ENCODE data around the gene PIEZO2. TPM values are rescaled to one million over a fixed set of nuclear protein-coding genes. Genes with fewer than 3 reads are reported as not detected.

Gene PIEZO2
- total RNA-seq, 2 experiments from 2014 or later, result not detected

GRCh38 chr18:11072632-11073031 is 76.7 kb downstream of the PIEZO2 start:
- CTCF ChIA-PET, result no interaction called here
- H3K4me1 ChIP-seq (ENCODE audit: insufficient read depth, low read length), result no peaks in the 10 kb centered on the region
- H3K9me3 ChIP-seq (ENCODE audit: control insufficient read depth in 1 of 2, insufficient read depth in 1 of 2, low read length in 2 of 2), result no peaks in the 10 kb centered on the region

GRCh38 chr18:11071300-11071699 is 78.1 kb downstream of the PIEZO2 start:
- ATAC-seq (ENCODE audit: poor library complexity), result no peak
- TF ChIP-seq CTCF (IDR thresholded peaks at IDR 0.05), result no peak
- POLR2A ChIA-PET, result no interaction called here

More at GRCh38 chr18:11072632-11073031, 76.7 kb downstream of the PIEZO2 start:
- DNase-seq (no peak), ATAC-seq (ENCODE audit: poor library complexity) (no peak)
- Histone ChIP-seq H3K27ac (ENCODE audit: low read depth in 1 of 2, low read length in 2 of 2) (no peak overlapping the region), H3K27me3 (ENCODE audit: control insufficient read depth in 1 of 2, insufficient read depth in 2 of 2, low read length in 2 of 2) (no peaks in the 10 kb centered on the region), H3K36me3 (ENCODE audit: insufficient read depth, low read length) (no peaks in the 10 kb centered on the region), H3K4me3 (ENCODE audit: low read length) (no peak overlapping the region)
- no peaks in the 10 kb centered on the region for H3K4me1 Mint-ChIP-seq (ENCODE audit: low read depth)
- no peaks in the 10 kb centered on the region for H3K27me3 Mint-ChIP-seq
- TF ChIP-seq CTCF (IDR thresholded peaks at IDR 0.05), result no peak
- no peaks in the 10 kb centered on the region for H3K36me3 Mint-ChIP-seq (ENCODE audit: low read depth)
- no peak overlapping the region for H3K27ac Mint-ChIP-seq
- H3K9me3 Mint-ChIP-seq, result no peaks in the 10 kb centered on the region
- intact Hi-C loops (cut with DNase I, micrococcal nuclease), result no loop called here
- H3K4me3 Mint-ChIP-seq, result no peak overlapping the region
- POLR2A ChIA-PET, result no interaction called here

GRCh38 chr18:11070593-11070992 is 78.8 kb downstream of the PIEZO2 start:
- Mint-ChIP-seq H3K36me3 (ENCODE audit: low read depth) (no peaks in the 10 kb centered on the region), H3K4me1 (ENCODE audit: low read depth) (no peaks in the 10 kb centered on the region), H3K27ac (no peak overlapping the region), H3K4me3 (no peak overlapping the region), H3K9me3 (no peaks in the 10 kb centered on the region), H3K27me3 (no peaks in the 10 kb centered on the region)
- Histone ChIP-seq H3K36me3 (ENCODE audit: insufficient read depth, low read length) (no peaks in the 10 kb centered on the region), H3K9me3 (ENCODE audit: control insufficient read depth in 1 of 2, insufficient read depth in 1 of 2, low read length in 2 of 2) (no peaks in the 10 kb centered on the region), H3K27ac (ENCODE audit: low read depth in 1 of 2, low read length in 2 of 2) (no peak overlapping the region), H3K4me1 (ENCODE audit: insufficient read depth, low read length) (no peaks in the 10 kb centered on the region), H3K4me3 (ENCODE audit: low read length) (no peak overlapping the region), H3K27me3 (ENCODE audit: control insufficient read depth in 1 of 2, insufficient read depth in 2 of 2, low read length in 2 of 2) (no peaks in the 10 kb centered on the region)
- ATAC-seq (ENCODE audit: poor library complexity) (no peak), DNase-seq (no peak)
- ChIA-PET POLR2A (no interaction called here), CTCF (no interaction called here)
- TF ChIP-seq CTCF (IDR thresholded peaks at IDR 0.05), result no peak
- intact Hi-C loops (cut with DNase I, micrococcal nuclease), result no loop called here

More at GRCh38 chr18:11071300-11071699, 78.1 kb downstream of the PIEZO2 start:
- no peaks in the 10 kb centered on the region for H3K9me3 ChIP-seq (ENCODE audit: control insufficient read depth in 1 of 2, insufficient read depth in 1 of 2, low read length in 2 of 2)
- CTCF ChIA-PET, result no interaction called here
- no peaks in the 10 kb centered on the region for H3K4me1 Mint-ChIP-seq (ENCODE audit: low read depth)
- no peaks in the 10 kb centered on the region for H3K9me3 Mint-ChIP-seq
- H3K4me1 ChIP-seq (ENCODE audit: insufficient read depth, low read length), result no peaks in the 10 kb centered on the region
- intact Hi-C loops (cut with DNase I, micrococcal nuclease), result no loop called here
- no peak for DNase-seq
- no peaks in the 10 kb centered on the region for H3K36me3 ChIP-seq (ENCODE audit: insufficient read depth, low read length)
- H3K36me3 Mint-ChIP-seq (ENCODE audit: low read depth), result no peaks in the 10 kb centered on the region
- H3K27me3 Mint-ChIP-seq, result no peaks in the 10 kb centered on the region
- no peaks in the 10 kb centered on the region for H3K27me3 ChIP-seq (ENCODE audit: control insufficient read depth in 1 of 2, insufficient read depth in 2 of 2, low read length in 2 of 2)
- H3K4me3 ChIP-seq (ENCODE audit: low read length), result no peak overlapping the region
- H3K27ac Mint-ChIP-seq, result no peak overlapping the region
- no peak overlapping the region for H3K27ac ChIP-seq (ENCODE audit: low read depth in 1 of 2, low read length in 2 of 2)
- H3K4me3 Mint-ChIP-seq, result no peak overlapping the region

All from CD4-positive, alpha-beta T cell (primary cell).